Calu3 (cell line): ENCODE results near the gene STK40. TPM values are rescaled to one million over a fixed set of nuclear protein-coding genes. Genes with fewer than 3 reads are reported as not detected.

Experiments
- BruUV-seq: library from RNA; stranded (reverse); fragments of 400-500 nt; replicated peaks from 2 replicates; lab custom pipeline; 2021; lab: Mats Ljungman, UMichigan
- CTCF ChIA-PET: fragments of 300-600 bp; sonication (Branson Sonifier 250); formaldehyde crosslinking; loops from one replicate; lab custom pipeline; 2022; ENCODE audit warnings: antibody characterized with exemption; lab: Charles Lee
- DNase-seq: peaks from one replicate; pipeline ENCODE4 v3.0.0; 2022
- H3K27ac Mint-ChIP-seq: one replicate; pipeline ENCODE4 v1.8.0; 2022; ENCODE audit warnings: mixed read lengths; ENCODE audit not compliant: unreplicated experiment
- H3K27me3 Mint-ChIP-seq: one replicate; pipeline ENCODE4 v1.8.0; 2022; ENCODE audit warnings: mixed read lengths; ENCODE audit not compliant: unreplicated experiment
- H3K36me3 Mint-ChIP-seq: one replicate; pipeline ENCODE4 v1.8.0; 2022; ENCODE audit warnings: mild to moderate bottlenecking, moderate library complexity, mixed read lengths; ENCODE audit not compliant: insufficient read depth, unreplicated experiment
- H3K4me1 Mint-ChIP-seq: one replicate; pipeline ENCODE4 v1.8.0; 2022; ENCODE audit warnings: mild to moderate bottlenecking, low read depth, mixed read lengths; ENCODE audit not compliant: unreplicated experiment
- H3K4me3 Mint-ChIP-seq: one replicate; pipeline ENCODE4 v1.8.0; 2022; ENCODE audit warnings: mild to moderate bottlenecking, low read depth, moderate library complexity, mixed read lengths; ENCODE audit not compliant: unreplicated experiment
- H3K9me3 Mint-ChIP-seq: one replicate; pipeline ENCODE4 v1.8.0; 2022; ENCODE audit warnings: low read depth, mixed read lengths; ENCODE audit not compliant: unreplicated experiment
- intact Hi-C: fragments of 100-400 bp; cut with micrococcal nuclease; formaldehyde crosslinking; loops from one replicate; pipeline ENCODE4 v1.10.0; 2022; ENCODE audit not compliant: unreplicated experiment
- total RNA-seq: library from RNA; stranded (reverse); gene quantifications from 2 replicates; pipeline ENCODE4 v1.2.3, GENCODE V29; 2022
- TF ChIP-seq, protein P1 (sequence below): fragments of 200-600 bp; IDR thresholded peaks from one replicate; pipeline ENCODE4 v1.8.0; 2022; ENCODE audit warnings: antibody characterized with exemption; ENCODE audit not compliant: unreplicated experiment

Gene STK40
- total RNA-seq, 1 experiment from 2014 or later, result 44.5 TPM

GRCh38 chr1:36421649-36422048 lies 35.9 kb upstream of the STK40 start:
- CTCF ChIA-PET, result interaction anchor here (0.6 to 1.3 kb wide), 3 partner anchors 50 to 115 kb away, joined by 4 to 7 read pairs (median 5); no protein-coding TSS in a partner anchor
- Mint-ChIP-seq H3K9me3 (no peaks in the 10 kb centered on the region), H3K36me3 (no peaks in the 10 kb centered on the region), H3K4me1 (peaks cover 22% of the 10 kb centered on the region), H3K27ac (peak overlapping the region; percentile 37), H3K4me3 (no peak overlapping the region), H3K27me3 (no peaks in the 10 kb centered on the region)
- TF ChIP-seq, protein P1, sequence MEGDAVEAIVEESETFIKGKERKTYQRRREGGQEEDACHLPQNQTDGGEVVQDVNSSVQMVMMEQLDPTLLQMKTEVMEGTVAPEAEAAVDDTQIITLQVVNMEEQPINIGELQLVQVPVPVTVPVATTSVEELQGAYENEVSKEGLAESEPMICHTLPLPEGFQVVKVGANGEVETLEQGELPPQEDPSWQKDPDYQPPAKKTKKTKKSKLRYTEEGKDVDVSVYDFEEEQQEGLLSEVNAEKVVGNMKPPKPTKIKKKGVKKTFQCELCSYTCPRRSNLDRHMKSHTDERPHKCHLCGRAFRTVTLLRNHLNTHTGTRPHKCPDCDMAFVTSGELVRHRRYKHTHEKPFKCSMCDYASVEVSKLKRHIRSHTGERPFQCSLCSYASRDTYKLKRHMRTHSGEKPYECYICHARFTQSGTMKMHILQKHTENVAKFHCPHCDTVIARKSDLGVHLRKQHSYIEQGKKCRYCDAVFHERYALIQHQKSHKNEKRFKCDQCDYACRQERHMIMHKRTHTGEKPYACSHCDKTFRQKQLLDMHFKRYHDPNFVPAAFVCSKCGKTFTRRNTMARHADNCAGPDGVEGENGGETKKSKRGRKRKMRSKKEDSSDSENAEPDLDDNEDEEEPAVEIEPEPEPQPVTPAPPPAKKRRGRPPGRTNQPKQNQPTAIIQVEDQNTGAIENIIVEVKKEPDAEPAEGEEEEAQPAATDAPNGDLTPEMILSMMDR, result no peak
- DNase-seq, result no peak
- no TSS peak for BruUV-seq
- intact Hi-C loops, result loop anchor here (2.0 kb wide), 2 partner anchors 71 to 121 kb away; no protein-coding TSS in a partner anchor

DNA sequence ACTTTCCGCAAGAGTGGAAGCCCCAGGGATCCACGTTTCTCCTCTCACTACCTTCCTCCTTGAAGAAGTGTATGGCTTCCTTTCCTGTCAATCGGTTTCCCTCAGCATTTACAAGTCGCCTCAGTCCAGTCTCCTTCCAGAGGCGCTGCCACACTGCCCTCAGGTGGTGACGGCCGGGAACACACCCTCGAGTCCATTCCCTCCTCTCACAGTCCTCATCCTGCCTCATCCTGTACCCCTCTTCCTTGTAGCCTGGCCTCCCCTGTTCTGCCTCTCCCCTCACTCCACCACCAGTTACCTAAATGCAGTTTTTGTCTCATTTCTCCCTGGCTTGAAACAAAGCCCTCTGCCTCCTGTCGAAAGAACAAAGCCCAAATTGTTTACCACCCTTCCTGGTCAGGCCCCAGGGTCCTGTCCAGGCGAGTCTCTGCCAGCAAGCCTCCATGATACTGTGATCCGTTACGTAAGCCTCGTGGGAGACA lies 35.2 kb upstream of the STK40 start:
- peaks cover 18% of the 10 kb centered on the region for H3K4me1 Mint-ChIP-seq
- TF ChIP-seq, protein P1, result peak; percentile 95
- no peak overlapping the region for H3K4me3 Mint-ChIP-seq
- H3K36me3 Mint-ChIP-seq, result no peaks in the 10 kb centered on the region
- no peaks in the 10 kb centered on the region for H3K27me3 Mint-ChIP-seq
- intact Hi-C loops, result loop anchor here (1.0 to 2.0 kb wide), 3 partner anchors 70 to 120 kb away; no protein-coding TSS in a partner anchor
- no peaks in the 10 kb centered on the region for H3K9me3 Mint-ChIP-seq
- CTCF ChIA-PET, result interaction anchor here (0.6 to 2.5 kb wide), 2 partner anchors 49 to 78 kb away, joined by 7 to 11 read pairs; no protein-coding TSS in a partner anchor
- peak; percentile 94 for DNase-seq
- BruUV-seq, result no TSS peak
- H3K27ac Mint-ChIP-seq, result peak overlapping the region; percentile 37

DNA sequence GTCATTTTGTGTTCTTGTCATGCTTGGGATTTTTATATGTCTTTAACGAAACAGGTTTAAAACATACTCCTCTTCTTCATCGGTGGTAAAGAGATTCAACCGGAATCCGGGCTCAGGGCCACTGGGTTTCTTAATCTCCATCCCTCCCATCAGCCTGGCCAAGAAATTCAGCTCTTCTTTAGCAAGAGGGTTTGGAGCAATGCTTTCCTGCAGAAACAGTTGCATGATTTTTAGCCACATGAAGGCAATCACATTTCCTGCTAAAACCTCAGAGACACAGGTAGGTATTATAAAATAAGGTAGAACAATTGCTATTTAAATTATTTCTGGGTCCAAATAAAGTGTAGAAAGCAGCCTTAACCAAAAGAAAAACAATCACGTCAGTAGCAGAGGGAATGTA lies 34.7 kb upstream of the STK40 start:
- Mint-ChIP-seq H3K9me3 (no peaks in the 10 kb centered on the region), H3K4me1 (peaks cover 13% of the 10 kb centered on the region), H3K27me3 (no peaks in the 10 kb centered on the region), H3K4me3 (no peak overlapping the region), H3K36me3 (no peaks in the 10 kb centered on the region), H3K27ac (no peak overlapping the region)
- TF ChIP-seq, protein P1, result no peak
- CTCF ChIA-PET, result interaction anchor here (2.5 kb wide), 1 partner anchor 78 kb away, joined by 11 read pairs; no protein-coding TSS in a partner anchor
- BruUV-seq, result no TSS peak
- intact Hi-C loops, result loop anchor here (1.0 to 2.0 kb wide), 3 partner anchors 70 to 120 kb away; no protein-coding TSS in a partner anchor
- no peak for DNase-seq

GRCh38 chr1:36419569-36419968 lies 33.8 kb upstream of the STK40 start:
- H3K4me3 Mint-ChIP-seq, result no peak overlapping the region
- no peak for DNase-seq
- no peaks in the 10 kb centered on the region for H3K9me3 Mint-ChIP-seq
- no peak overlapping the region for H3K27ac Mint-ChIP-seq
- no peaks in the 10 kb centered on the region for H3K36me3 Mint-ChIP-seq
- no TSS peak for BruUV-seq
- TF ChIP-seq, protein P1, result no peak
- peaks cover 13% of the 10 kb centered on the region for H3K4me1 Mint-ChIP-seq
- intact Hi-C loops, result no loop called here
- no peaks in the 10 kb centered on the region for H3K27me3 Mint-ChIP-seq
- CTCF ChIA-PET, result interaction anchor here (2.5 kb wide), 1 partner anchor 77 kb away, joined by 11 read pairs; no protein-coding TSS in a partner anchor
